ENCODE data around the gene CLCN6.

- no peak for TF ChIP-seq SIN3A (IDR thresholded peaks at IDR 0.05; ENCODE audit: borderline replicate concordance, low read depth, low read length)
- no peak for TF ChIP-seq TRIM24 (CRISPR knock-in tag; IDR thresholded peaks at IDR 0.05)
- no peak for TF ChIP-seq MLX (CRISPR knock-in tag; IDR thresholded peaks at IDR 0.05)
- TF ChIP-seq RAD21 (CRISPR knock-in tag; IDR thresholded peaks at IDR 0.05): no peak
- no peak for TF ChIP-seq CTCF (CRISPR knock-in tag; IDR thresholded peaks at IDR 0.05)
- TF ChIP-seq BHLHE40 (IDR thresholded peaks at IDR 0.05; ENCODE audit: low read length): no peak
- no peak for TF ChIP-seq ARNT (IDR thresholded peaks at IDR 0.05)
- TF ChIP-seq ZSCAN5A (CRISPR knock-in tag; IDR thresholded peaks at IDR 0.05; ENCODE audit: borderline replicate concordance): no peak
These were observed 31.9 kb downstream of the CLCN6 start for GRCh38 chr1:11837767-11838348.

Measured in HepG2 (cell line).